ENCODE data around the gene NEK2. TPM values are rescaled to one million over a fixed set of nuclear protein-coding genes. Genes with fewer than 3 reads are reported as not detected.
"Not testable (repeated sequence)": the region's sequence is repeated elsewhere in the genome, so short reads cannot be mapped to it uniquely, and the experiment has no call there.

Gene NEK2
- total RNA-seq (2014; rRNA removed; shearing (Covaris generic); ENCODE audit: low replicate concordance): 42.1 and 56.8 TPM in 2 replicates

- peaks cover 33% of the 10 kb centered on the region for H3K36me3 ChIP-seq
- H3K9me3 ChIP-seq: no peaks in the 10 kb centered on the region
- H3K27me3 ChIP-seq: no peaks in the 10 kb centered on the region
- H3K4me3 ChIP-seq: peak within 1 kb of the TSS; percentile 89
- DNase-seq: peak; percentile 98
These were observed at the start of gene NEK2 for GRCh38 chr1:211675230-211676105. NEK2 (minus strand) TSS chr1:211675621; CDS start chr1:211675479, 142 bp downstream.

- Histone ChIP-seq H3K4me3 (no peak overlapping the region), H3K9me3 (no peaks in the 10 kb centered on the region), H3K27me3 (no peaks in the 10 kb centered on the region), H3K36me3 (no peaks in the 10 kb centered on the region)
- DNase-seq: peak; percentile 60
These were observed 49.3 kb upstream of the NEK2 start for GRCh38 chr1:211724687-211725196.

GRCh38 chr1:211723273-211723672, 47.9 kb upstream of the NEK2 start:
- Histone ChIP-seq H3K9me3 (no peaks in the 10 kb centered on the region), H3K36me3 (no peaks in the 10 kb centered on the region), H3K27me3 (no peaks in the 10 kb centered on the region), H3K4me3 (no peak overlapping the region)
- DNase-seq: no peak

- Histone ChIP-seq H3K27me3 (no peaks in the 10 kb centered on the region), H3K36me3 (no peaks in the 10 kb centered on the region), H3K4me3 (no peak overlapping the region), H3K9me3 (no peaks in the 10 kb centered on the region)
- DNase-seq: no peak
These were observed 47.1 kb upstream of the NEK2 start for GRCh38 chr1:211722277-211723175.

GRCh38 chr1:211716555-211716954, 41.1 kb upstream of the NEK2 start:
- H3K36me3 ChIP-seq, H3K4me3 ChIP-seq, DNase-seq, H3K27me3 ChIP-seq, H3K9me3 ChIP-seq: not testable (repeated sequence)

- H3K9me3 ChIP-seq: no peaks in the 10 kb centered on the region
- DNase-seq: no peak
- no peaks in the 10 kb centered on the region for H3K36me3 ChIP-seq
- H3K4me3 ChIP-seq: no peak overlapping the region
- H3K27me3 ChIP-seq: no peaks in the 10 kb centered on the region
These were observed 40.5 kb upstream of the NEK2 start for GRCh38 chr1:211715971-211716370.

- H3K27me3 ChIP-seq: no peaks in the 10 kb centered on the region
- DNase-seq: no peak
- no peaks in the 10 kb centered on the region for H3K36me3 ChIP-seq
- no peaks in the 10 kb centered on the region for H3K9me3 ChIP-seq
- H3K4me3 ChIP-seq: no peak overlapping the region
These were observed 38.7 kb upstream of the NEK2 start for GRCh38 chr1:211714154-211714553.

- peak; percentile 5 for DNase-seq
These were observed 37.8 kb upstream of the NEK2 start for GRCh38 chr1:211713231-211713630.

GRCh38 chr1:211711315-211711705, 35.9 kb upstream of the NEK2 start:
- Histone ChIP-seq H3K9me3 (no peaks in the 10 kb centered on the region), H3K4me3 (no peak overlapping the region), H3K36me3 (no peaks in the 10 kb centered on the region), H3K27me3 (no peaks in the 10 kb centered on the region)
- DNase-seq: no peak

More at GRCh38 chr1:211713231-211713630, 37.8 kb upstream of the NEK2 start:
- H3K27me3 ChIP-seq: no peaks in the 10 kb centered on the region
- no peaks in the 10 kb centered on the region for H3K9me3 ChIP-seq
- no peak overlapping the region for H3K4me3 ChIP-seq
- H3K36me3 ChIP-seq: no peaks in the 10 kb centered on the region

GRCh38 chr1:211710566-211711314, 35.3 kb upstream of the NEK2 start:
- no peak for DNase-seq
- Histone ChIP-seq H3K9me3 (no peaks in the 10 kb centered on the region), H3K36me3 (no peaks in the 10 kb centered on the region), H3K4me3 (no peak overlapping the region), H3K27me3 (no peaks in the 10 kb centered on the region)

GRCh38 chr1:211708926-211709325, 33.5 kb upstream of the NEK2 start:
- no peak overlapping the region for H3K4me3 ChIP-seq
- no peaks in the 10 kb centered on the region for H3K36me3 ChIP-seq

GRCh38 chr1:211708006-211708405, 32.6 kb upstream of the NEK2 start:
- H3K36me3 ChIP-seq: no peaks in the 10 kb centered on the region

More at GRCh38 chr1:211708926-211709325, 33.5 kb upstream of the NEK2 start:
- no peak for DNase-seq
- Histone ChIP-seq H3K27me3 (no peaks in the 10 kb centered on the region), H3K9me3 (no peaks in the 10 kb centered on the region)

GRCh38 chr1:211705467-211706091, 30.2 kb upstream of the NEK2 start:
- Histone ChIP-seq H3K27me3 (no peaks in the 10 kb centered on the region), H3K4me3 (no peak overlapping the region), H3K9me3 (no peaks in the 10 kb centered on the region), H3K36me3 (no peaks in the 10 kb centered on the region)
- no peak for DNase-seq

More at GRCh38 chr1:211708006-211708405, 32.6 kb upstream of the NEK2 start:
- Histone ChIP-seq H3K4me3 (no peak overlapping the region), H3K9me3 (no peaks in the 10 kb centered on the region), H3K27me3 (no peaks in the 10 kb centered on the region)
- DNase-seq: no peak

- no peaks in the 10 kb centered on the region for H3K36me3 ChIP-seq
- H3K27me3 ChIP-seq: no peaks in the 10 kb centered on the region
- no peaks in the 10 kb centered on the region for H3K9me3 ChIP-seq
- no peak overlapping the region for H3K4me3 ChIP-seq
- DNase-seq: no peak
These were observed 29.1 kb upstream of the NEK2 start for GRCh38 chr1:211704543-211704942.

- Histone ChIP-seq H3K27me3 (no peaks in the 10 kb centered on the region), H3K4me3 (no peak overlapping the region), H3K9me3 (no peaks in the 10 kb centered on the region), H3K36me3 (no peaks in the 10 kb centered on the region)
- no peak for DNase-seq
These were observed 28.6 kb upstream of the NEK2 start for GRCh38 chr1:211703812-211704537.
